Fibroblast of lung (primary cell): ENCODE results near the gene MSMB. TPM values are rescaled to one million over a fixed set of nuclear protein-coding genes. Genes with fewer than 3 reads are reported as not detected.
"Not testable (repeated sequence)": the region's sequence is repeated elsewhere in the genome, so short reads cannot be mapped to it uniquely, and the experiment has no call there.

Experiments used
- DNase-seq, 2 donors: peaks; one replicate each; pipeline versions ENCODE4 v3.0.0 to v3.0.0-alpha.2; 2010; ENCODE audit warnings: low read depth in 2 of 2
- H2AFZ ChIP-seq: 2 replicates; pipeline ENCODE4 v1.5.1; 2012; ENCODE audit warnings: low read length, control low read depth, inconsistent platforms
- H3K27ac ChIP-seq: 2 replicates; pipeline ENCODE4 v1.5.1; 2011; ENCODE audit warnings: low read length, control low read depth; ENCODE audit not compliant: insufficient read depth
- H3K27me3 ChIP-seq: 2 replicates; pipeline ENCODE4 v1.5.1; 2011; ENCODE audit warnings: mild to moderate bottlenecking, low read length; ENCODE audit not compliant: control insufficient read depth, insufficient read depth
- H3K36me3 ChIP-seq: 2 replicates; pipeline ENCODE4 v1.5.1; 2011; ENCODE audit warnings: low read length; ENCODE audit not compliant: control insufficient read depth, insufficient read depth
- H3K4me1 ChIP-seq: 2 replicates; pipeline ENCODE4 v1.5.1; 2011; ENCODE audit warnings: low read length; ENCODE audit not compliant: control insufficient read depth, insufficient read depth; ENCODE audit errors: extremely low read depth
- H3K4me2 ChIP-seq: 2 replicates; pipeline ENCODE4 v1.5.1; 2011; ENCODE audit warnings: low read length, control low read depth; ENCODE audit not compliant: insufficient read depth; ENCODE audit errors: extremely low read depth
- H3K4me3 ChIP-seq, 4 experiments: fragments of 200-600 bp in 1 of 4; sonication (generic) in 1 of 4; replicated peaks in 1 of 4; 2 replicates each; pipeline ENCODE4 v1.5.1; 2011 to 2016; ENCODE audit warnings: low read length in 4 of 4, low read depth in 3 of 4, mild to moderate bottlenecking in 3 of 4, control low read depth in 2 of 4, inconsistent platforms in 1 of 4, mixed read lengths in 1 of 4; ENCODE audit not compliant: insufficient read depth in 1 of 4; ENCODE audit errors: control extremely low read depth in 1 of 4
- H3K79me2 ChIP-seq: 2 replicates; pipeline ENCODE4 v1.5.1; 2012; ENCODE audit warnings: mild to moderate bottlenecking, low read length, inconsistent platforms; ENCODE audit not compliant: control insufficient read depth, insufficient read depth
- H3K9ac ChIP-seq: 2 replicates; pipeline ENCODE4 v1.5.1; 2011; ENCODE audit warnings: mild to moderate bottlenecking, low read length, control low read depth; ENCODE audit not compliant: insufficient read depth
- H3K9me3 ChIP-seq: 2 replicates; pipeline ENCODE4 v1.5.1; 2012; ENCODE audit warnings: low read depth, low read length; ENCODE audit not compliant: control insufficient read depth, insufficient read depth
- H4K20me1 ChIP-seq: 2 replicates; pipeline ENCODE4 v1.5.1; 2011; ENCODE audit warnings: low read length; ENCODE audit not compliant: control insufficient read depth, insufficient read depth; ENCODE audit errors: extremely low read depth
- EZH2 ChIP-seq: IDR thresholded peaks from 2 replicates; pipeline ENCODE4 v1.5.1; 2012; ENCODE audit warnings: low read length, control low read depth, mild to moderate bottlenecking; ENCODE audit errors: missing control alignments
- polyA minus RNA-seq: library from RNA; depleted of rRNA, polyadenylated mRNA; stranded (reverse); fragments of >200 nt; gene quantifications from 2 replicates; pipeline ENCODE4 v1.2.3, GENCODE V29; 2011; ENCODE audit warnings: low replicate concordance
- polyA plus RNA-seq, 2 donors: library from polyadenylated mRNA; depleted of rRNA in 1 of 2; stranded (reverse) in 1 of 2; unstranded in 1 of 2; fragments of >200 nt; gene quantifications; 2 replicates each; pipeline ENCODE4 v1.2.1, GENCODE V29; 2011 to 2012; ENCODE audit warnings: missing spikeins in 1 of 2
- total RNA-seq: library from RNA; depleted of rRNA; stranded (reverse); fragments of >200 nt; gene quantifications from 2 replicates; pipeline ENCODE4 v1.2.1, GENCODE V29; 2014
- TF ChIP-seq, protein P1 (sequence below), 2 donors: IDR thresholded peaks in 1 of 2; conservative IDR thresholded peaks in 1 of 2; 1 replicate in 1 of 2; 2 replicates in 1 of 2; pipeline ENCODE4 v1.5.1; 2011 to 2012; ENCODE audit warnings: low read length in 2 of 2, control low read depth in 1 of 2, inconsistent platforms in 1 of 2, low read depth in 1 of 2, mild to moderate bottlenecking in 1 of 2

Gene MSMB, protein sequence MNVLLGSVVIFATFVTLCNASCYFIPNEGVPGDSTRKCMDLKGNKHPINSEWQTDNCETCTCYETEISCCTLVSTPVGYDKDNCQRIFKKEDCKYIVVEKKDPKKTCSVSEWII
- total RNA-seq (not detected in 2 replicates), polyA plus RNA-seq (not detected in 2 replicates), polyA minus RNA-seq (not detected in 2 replicates)
- not detected in 2 replicates for polyA plus RNA-seq (2012)

DNA sequence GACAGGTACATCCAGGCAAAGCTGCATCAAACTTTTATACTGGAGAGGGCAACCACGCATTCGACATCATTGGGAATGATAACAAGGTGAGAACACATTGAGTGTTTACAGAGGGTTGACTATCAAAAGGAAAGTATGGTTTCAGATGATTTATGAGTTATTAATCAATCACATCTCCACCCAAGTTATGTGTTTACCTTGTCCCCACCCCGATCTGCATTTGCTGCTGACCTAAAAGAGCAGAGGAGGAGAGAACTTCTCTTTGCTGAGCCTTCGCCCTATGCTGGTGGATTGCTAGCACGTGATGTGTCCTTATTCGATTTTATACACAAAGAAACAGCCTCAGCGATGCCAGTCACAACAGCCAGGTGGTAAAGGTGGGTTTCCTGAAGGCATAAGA is at the start of gene MSMB:
Gene MSMB (minus strand): TSS at position 9 of the 400 bp plus-strand sequence. CDS start 32 bp downstream, outside the sequence.
- H3K9ac ChIP-seq: no peak within 1 kb of the TSS
- DNase-seq: no peak
- H3K9me3 ChIP-seq: no peaks in the 10 kb centered on the region
- no peak for TF ChIP-seq EZH2
- TF ChIP-seq, protein P1, sequence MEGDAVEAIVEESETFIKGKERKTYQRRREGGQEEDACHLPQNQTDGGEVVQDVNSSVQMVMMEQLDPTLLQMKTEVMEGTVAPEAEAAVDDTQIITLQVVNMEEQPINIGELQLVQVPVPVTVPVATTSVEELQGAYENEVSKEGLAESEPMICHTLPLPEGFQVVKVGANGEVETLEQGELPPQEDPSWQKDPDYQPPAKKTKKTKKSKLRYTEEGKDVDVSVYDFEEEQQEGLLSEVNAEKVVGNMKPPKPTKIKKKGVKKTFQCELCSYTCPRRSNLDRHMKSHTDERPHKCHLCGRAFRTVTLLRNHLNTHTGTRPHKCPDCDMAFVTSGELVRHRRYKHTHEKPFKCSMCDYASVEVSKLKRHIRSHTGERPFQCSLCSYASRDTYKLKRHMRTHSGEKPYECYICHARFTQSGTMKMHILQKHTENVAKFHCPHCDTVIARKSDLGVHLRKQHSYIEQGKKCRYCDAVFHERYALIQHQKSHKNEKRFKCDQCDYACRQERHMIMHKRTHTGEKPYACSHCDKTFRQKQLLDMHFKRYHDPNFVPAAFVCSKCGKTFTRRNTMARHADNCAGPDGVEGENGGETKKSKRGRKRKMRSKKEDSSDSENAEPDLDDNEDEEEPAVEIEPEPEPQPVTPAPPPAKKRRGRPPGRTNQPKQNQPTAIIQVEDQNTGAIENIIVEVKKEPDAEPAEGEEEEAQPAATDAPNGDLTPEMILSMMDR (conservative IDR thresholded peaks at IDR 0.05 in 1 of 2, IDR thresholded peaks at IDR 0.05 in 1 of 2; ENCODE audit: low read depth in 1 of 2, low read length in 2 of 2): no peak
- H3K4me2 ChIP-seq: no peak within 1 kb of the TSS
- no peaks in the 10 kb centered on the region for H3K79me2 ChIP-seq
- no peaks in the 10 kb centered on the region for H4K20me1 ChIP-seq
- H3K4me1 ChIP-seq: no peaks in the 10 kb centered on the region
- H3K36me3 ChIP-seq: no peaks in the 10 kb centered on the region
- no peak within 1 kb of the TSS for H3K4me3 ChIP-seq
- H3K27ac ChIP-seq: no peak within 1 kb of the TSS
- H2AFZ ChIP-seq: no peak within 1 kb of the TSS
- H3K27me3 ChIP-seq: peaks cover 5% of the 10 kb centered on the region

DNA sequence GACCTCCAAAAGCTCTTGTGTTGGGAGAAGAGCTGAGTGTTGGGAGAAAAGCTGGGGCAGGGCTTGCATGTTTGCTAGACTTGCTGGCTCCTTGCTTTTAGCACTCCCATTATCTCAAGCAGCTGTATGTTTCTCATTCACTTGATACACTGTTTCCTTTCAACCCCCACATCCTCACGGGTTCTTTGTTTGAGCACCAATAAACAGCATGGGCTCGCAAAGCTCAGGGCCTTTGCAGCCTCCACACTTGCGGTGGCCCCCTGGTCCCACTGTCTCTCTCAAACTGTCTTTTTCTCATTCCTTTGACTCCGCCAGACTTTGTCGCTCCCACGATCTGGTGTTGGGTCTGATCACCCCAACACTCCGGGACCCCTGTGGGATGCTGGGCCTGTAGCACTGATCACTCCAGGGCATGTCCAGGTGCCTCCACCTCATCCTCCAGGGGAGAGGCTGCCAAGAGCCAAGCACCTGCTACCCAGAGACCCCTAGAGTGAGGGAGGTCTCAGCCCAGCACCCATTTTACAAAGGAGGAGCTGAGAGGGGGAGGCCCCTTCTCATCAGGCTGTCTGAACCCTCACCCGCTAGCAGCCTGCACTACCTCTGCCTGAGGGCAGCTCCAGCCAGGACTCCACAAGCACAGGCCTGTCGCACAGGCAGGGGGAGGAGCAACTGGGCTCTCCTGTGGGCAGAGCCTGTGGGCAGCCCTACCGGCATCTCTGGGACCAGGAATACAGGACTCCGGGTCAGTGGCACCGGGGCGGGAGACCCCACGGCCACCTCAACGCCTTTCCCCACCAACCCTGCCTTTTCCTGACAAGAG is 49.1 kb upstream of the MSMB start:
- Histone ChIP-seq H3K36me3 (no peaks in the 10 kb centered on the region), H3K9me3 (no peaks in the 10 kb centered on the region), H3K27ac (no peak overlapping the region), H3K9ac (no peak overlapping the region), H3K79me2 (no peaks in the 10 kb centered on the region), H3K4me1 (no peaks in the 10 kb centered on the region), H4K20me1 (no peaks in the 10 kb centered on the region), H3K4me3 (no peak overlapping the region), H2AFZ (no peak overlapping the region), H3K27me3 (no peaks in the 10 kb centered on the region), H3K4me2 (no peak overlapping the region)
- DNase-seq: no peak
- TF ChIP-seq EZH2: no peak
- TF ChIP-seq, protein P1 (conservative IDR thresholded peaks at IDR 0.05 in 1 of 2, IDR thresholded peaks at IDR 0.05 in 1 of 2; ENCODE audit: low read depth in 1 of 2, low read length in 2 of 2): no peak

DNA sequence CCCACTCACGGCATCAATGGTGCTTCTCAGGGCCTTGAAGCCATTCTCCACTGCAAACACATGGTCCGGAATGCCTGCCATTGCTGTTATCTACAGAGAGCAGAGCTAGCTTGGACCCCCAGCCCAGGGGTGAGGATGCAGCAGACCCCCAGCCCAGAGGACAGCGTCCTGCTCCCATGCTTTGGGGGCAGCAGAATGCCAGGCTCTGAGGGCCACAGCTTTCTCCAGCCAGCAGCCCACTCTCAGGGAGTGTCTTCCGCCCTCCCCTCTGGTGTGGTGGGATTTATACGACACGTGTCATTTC is 48.1 kb upstream of the MSMB start:
- Histone ChIP-seq H3K4me3 (no peak overlapping the region), H4K20me1 (no peaks in the 10 kb centered on the region), H2AFZ (no peak overlapping the region), H3K27me3 (no peaks in the 10 kb centered on the region), H3K4me2 (no peak overlapping the region), H3K27ac (no peak overlapping the region), H3K9ac (no peak overlapping the region), H3K4me1 (no peaks in the 10 kb centered on the region), H3K36me3 (no peaks in the 10 kb centered on the region), H3K79me2 (no peaks in the 10 kb centered on the region), H3K9me3 (no peaks in the 10 kb centered on the region)
- DNase-seq: no peak
- TF ChIP-seq, protein P1 (conservative IDR thresholded peaks at IDR 0.05 in 1 of 2, IDR thresholded peaks at IDR 0.05 in 1 of 2; ENCODE audit: low read depth in 1 of 2, low read length in 2 of 2): no peak
- TF ChIP-seq EZH2: no peak

DNA sequence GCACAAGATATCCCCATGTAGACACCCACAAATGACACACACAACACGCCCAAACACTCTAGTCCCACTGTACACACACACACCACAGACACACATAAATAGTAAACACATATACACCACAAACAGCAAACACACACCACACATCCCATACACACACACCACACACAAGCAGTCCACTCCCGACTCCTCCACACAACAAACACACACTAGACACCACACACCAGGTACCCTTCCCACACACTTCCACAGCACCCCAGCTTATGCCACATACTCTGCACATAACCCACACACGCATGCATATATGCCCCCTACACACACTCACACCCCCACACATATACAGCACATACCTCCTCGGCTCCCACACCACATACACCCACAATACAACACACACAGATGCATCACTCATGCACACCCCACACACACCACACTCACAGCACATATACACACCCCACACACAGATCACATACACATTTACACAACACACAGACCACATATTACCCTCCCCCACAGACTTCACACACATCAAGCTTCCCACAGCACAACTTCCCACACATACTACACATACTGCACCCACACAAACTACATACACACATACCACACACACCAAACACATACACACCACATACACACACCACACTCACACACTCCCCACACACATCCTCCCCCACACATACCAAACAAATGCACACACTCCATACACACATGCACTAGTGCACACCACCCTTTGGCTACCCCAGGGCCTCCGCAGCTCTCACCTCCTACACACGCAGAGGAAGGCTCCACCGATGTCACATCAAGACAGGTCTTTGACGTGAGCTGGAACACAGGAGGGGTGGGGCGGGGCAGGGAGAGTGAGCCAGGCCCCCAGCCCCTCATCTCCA is 47.5 kb upstream of the MSMB start:
- not testable (repeated sequence) for H3K27ac ChIP-seq, H3K27me3 ChIP-seq, H4K20me1 ChIP-seq, DNase-seq, H3K4me1 ChIP-seq, H3K9me3 ChIP-seq, H3K36me3 ChIP-seq, H3K9ac ChIP-seq, H3K4me2 ChIP-seq, H3K4me3 ChIP-seq, H2AFZ ChIP-seq, H3K79me2 ChIP-seq
